Activated CD4-positive, alpha-beta T cell treated with anti-CD3 and anti-CD28 coated beads for 48 hours (primary cell): ENCODE measurements around the gene C20orf173.
"Not testable (repeated sequence)": the region's sequence is repeated elsewhere in the genome, so short reads cannot be mapped to it uniquely, and the experiment has no call there.

ENCODE experiments used
- DNase-seq: peaks from one replicate; pipeline ENCODE4 v3.0.0-alpha.2; 2020

Gene C20orf173

DNA sequence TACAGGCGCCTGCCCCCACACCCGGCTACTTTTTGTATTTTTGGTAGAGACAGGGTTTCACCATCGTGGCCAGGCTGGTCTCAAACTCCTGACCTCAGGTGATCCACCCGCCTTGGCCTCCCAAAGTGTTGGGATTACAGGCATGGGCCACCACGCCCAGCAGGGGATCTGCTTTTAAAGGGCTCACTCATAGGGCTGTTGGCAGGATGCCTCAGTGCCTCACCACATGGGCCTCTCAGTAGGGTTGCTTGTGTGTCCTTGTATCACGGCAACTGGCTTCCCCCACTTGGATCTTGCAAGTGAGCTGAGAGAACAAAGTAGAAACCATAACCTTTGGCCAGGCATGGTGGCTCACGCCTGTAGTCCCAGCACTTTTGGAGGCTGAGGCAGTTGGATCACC is 15.5 kb upstream of the C20orf173 start:
- DNase-seq = peak; percentile 12

DNA sequence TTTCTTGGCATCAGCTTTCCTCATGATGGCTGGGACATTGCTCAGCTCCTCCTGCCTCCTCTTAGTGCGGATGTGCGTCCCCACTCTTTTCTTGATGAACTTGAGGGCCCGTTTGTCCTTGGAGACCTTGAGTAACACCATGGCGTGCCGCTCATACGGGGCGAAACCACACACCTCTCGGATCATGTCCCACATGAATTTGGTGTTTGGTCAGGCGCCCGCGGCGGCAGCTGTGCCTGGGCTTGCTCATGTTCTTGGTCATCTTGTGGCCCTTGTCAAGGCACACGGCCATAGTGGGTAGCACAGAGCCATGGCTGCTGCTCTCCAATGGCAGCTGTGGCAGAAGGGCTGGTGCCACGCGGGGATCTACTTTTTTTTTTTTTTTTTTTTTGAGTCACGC is 15.0 kb upstream of the C20orf173 start:
- no peak for DNase-seq

DNA sequence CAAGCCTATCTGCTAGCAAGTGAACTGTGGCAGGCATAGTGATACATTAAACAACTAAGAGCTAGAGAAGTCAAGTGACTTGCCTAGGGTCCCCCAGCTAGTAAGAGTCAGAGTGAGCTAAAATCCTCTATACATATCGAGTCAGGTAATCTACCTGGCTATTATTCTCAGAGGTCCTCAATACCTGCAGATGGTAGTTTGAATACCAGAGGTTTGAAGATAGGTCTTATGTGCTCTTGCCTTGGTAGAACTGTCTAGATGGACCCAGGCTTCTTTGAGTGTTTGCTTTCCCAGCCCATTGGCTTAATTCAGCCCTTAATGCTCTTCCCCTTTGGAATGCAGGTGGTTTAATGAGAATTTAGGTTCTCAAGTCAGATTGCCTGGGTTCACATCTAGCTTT is 13.5 kb upstream of the C20orf173 start:
- no peak for DNase-seq

DNA sequence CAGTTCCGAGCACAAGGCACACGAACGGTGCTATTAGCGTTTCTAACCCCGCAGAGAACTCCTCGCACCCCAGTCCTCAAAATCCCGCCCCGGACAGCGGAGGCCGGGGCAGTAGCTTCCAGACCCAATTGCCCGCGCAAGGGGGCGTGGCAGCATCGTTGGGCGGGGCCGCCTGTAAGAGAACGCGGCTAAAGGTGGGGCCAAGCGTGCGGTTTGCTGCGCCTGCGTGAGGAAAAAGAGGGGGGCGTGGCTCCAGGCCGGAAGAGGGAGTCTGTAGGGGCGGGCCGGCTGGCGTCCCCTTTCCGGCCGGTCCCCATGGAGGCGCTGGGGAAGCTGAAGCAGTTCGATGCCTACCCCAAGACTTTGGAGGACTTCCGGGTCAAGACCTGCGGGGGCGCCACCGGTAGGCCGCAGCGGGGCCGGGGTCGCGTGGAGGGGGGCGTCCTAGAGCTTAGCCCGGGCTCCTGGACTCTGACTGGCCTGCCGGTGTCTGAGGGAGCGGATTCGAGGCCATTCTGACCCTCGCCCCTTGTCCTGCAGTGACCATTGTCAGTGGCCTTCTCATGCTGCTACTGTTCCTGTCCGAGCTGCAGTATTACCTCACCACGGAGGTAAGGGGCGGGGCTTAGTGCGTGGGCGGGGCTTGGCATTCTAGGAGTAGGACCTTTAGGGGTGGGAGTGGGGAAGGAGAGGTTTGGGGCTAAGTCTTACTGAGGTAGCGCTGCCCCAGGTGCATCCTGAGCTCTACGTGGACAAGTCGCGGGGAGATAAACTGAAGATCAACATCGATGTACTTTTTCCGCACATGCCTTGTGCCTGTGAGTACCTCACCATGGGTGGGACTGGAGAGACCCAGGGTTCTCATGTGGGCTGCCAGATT is 12.6 kb upstream of the C20orf173 start, which contains the start of gene ERGIC3:
Gene ERGIC3 (plus strand): TSS at position 296 of the 880 bp plus-strand sequence. CDS start 20 bp downstream, at position 316.
- DNase-seq = peak; percentile 99

DNA sequence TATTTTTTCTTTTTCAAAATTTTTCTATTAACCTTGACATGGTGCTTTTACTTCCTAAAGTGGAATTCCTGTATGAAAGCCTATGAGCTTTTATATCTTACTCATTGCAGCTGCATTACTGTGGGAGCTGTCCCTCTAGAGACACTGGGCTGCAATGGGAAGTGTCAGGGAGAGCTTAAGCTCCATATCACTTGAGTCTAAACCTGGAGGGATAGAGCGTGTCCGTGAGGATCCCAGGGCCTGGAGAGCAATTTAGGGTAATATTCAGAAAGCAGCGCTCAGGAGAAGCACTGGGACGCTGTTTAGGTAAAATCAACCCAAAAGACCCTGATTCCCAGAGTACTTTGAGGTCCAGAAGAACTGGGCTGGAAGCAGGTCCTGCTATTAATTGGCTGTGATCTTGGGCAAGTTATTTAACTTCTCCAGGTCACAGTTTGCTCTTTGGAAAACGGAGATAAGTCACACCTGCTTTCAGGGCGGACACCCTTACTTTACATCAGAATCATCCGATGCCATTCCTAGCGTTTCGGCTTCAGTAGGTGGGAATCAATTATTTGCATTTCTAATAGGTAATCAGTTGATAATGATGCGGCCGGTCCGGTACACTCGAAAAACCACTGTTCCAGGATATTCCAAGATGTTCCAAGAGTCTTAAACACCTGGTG is 11.8 kb upstream of the C20orf173 start:
- no peak for DNase-seq

DNA sequence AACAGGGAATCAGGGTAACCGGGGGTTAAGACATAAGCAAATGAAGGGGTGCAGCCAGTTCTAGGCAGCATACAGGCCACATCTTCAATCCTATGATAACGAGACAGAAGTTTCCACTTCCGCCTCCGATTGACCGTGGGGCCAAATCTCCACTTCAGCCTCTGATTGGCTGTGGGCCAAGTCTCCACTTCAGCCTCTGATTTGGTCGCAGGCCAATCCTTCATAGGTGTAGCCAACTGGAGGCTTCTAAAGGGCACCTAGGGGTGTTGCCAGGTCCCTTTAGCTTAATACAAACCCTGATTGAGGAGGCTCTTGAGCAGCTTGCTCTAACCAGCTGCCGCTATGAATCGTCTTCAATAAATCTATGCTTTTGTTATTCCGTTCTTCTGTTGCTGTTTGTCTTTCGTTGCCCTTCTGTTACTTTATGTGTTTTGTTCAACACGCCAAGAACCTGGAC is 10.3 kb upstream of the C20orf173 start:
- peak; percentile 39 for DNase-seq

DNA sequence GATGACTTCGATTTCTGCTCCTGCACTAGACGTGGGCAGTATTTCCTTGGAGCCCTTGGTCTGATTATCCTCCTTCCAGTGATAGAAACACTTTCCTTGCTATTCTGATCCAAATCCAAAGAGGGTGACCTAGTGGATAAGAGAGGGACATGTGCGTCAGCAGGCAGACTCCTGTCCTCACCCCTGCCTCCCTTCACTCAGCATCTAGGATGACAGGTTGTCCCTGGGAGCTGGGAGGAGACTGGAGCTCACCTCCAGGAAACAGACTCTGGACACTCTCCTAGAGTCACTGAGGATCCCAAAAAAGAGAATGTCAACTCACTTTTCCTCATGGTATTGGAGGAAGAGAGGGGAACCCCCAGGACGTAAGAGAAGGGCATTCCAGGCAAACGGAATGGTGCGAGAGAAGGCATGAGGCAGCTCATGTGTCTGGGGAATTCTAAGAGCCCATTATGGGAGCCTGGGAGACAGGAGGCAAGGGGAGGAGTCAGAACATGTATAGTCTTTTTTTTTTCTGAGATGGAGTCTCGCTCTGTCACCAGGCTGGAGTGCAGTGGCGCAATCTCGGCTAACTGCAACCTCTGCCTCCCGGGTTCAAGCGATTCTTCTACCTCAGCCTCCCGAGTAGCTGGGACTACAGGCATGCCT is 2.2 kb downstream of the C20orf173 start:
- DNase-seq = no peak

DNA sequence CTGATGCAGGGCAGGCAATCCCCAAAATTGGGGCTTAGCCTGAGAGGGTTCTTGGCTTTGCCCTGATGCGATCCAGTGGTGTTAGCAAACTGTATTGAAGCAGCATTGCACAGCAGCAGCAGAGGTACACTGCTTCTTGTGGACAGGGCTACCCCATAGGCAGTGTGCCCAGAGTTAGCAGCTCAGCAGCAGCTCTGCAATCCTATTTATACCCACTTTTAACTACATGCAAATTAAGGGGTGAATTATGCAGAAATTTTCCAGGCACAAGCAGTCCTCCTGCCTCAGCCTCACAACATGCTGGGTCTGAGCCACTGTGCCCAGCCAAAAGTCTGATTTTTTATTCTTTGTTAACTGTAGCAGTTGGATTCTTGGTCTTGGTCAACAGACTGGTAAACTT is 3.8 kb downstream of the C20orf173 start:
- no peak for DNase-seq

DNA sequence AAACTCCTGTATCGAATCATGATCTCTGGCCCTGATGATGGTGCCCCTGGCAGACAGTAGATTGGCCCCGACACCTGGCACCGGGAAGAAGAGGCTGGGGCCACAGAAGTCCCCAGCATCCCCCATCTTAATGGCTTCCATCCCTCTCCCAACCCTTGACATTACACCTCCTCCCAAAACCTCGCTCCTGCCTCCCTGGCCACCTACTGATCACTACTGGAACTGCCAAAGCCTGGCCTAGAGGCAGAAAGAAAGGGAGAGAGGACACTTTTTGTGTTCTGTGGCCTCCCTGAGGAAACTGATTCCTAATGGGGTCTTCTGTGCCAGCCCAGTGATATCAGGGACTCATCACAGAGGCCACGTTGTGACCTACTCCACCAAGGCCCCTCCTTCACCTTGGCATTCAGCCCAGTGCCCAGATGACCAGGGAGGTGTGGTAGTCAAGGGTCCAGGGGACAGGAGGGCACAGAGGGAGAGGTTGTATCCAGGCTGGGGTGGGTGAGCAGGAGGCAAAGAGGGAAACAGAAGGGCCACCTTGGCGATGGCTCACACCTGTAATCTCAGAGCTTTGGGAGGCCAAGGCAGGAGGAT is 6.1 kb downstream of the C20orf173 start:
- DNase-seq = peak; percentile 43

DNA sequence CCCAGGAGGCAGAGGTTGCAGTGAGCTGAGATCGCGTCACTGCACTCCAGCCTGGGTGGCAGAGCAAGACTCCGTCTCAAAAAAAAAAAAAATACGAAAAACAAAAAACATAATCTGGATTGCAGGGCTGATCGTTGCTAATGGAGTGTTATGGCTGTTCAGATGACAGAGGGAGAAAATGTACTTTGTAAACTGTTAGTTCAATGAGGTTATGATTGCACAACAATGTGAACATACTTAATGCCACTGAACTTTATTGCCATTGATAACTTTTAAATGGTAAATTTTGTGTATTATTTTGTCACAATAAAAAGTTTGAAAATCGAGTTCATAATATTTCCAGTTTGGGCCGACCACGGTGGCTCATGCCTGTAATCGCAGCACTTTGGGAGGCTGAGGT is 10.5 kb downstream of the C20orf173 start:
- no peak for DNase-seq

DNA sequence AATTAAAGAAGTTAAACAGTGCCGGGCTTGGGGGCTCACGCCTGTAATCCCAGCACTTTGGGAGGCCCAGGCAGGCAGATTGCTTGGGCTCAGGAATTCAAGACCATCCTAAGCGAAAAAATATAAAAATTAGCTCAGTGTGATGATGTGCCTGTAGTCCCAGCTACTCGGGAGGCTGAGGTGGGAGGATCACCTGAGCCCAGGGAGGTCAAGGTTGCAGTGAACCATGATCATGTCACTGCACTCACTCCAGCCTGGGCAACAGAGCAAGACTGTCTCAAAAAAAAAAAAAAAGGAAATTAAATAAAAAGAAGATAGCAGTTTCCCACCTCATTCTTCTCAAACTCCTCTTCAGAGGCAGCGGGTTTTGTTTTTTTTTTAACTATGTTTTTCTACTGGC is 11.7 kb downstream of the C20orf173 start:
- not testable (repeated sequence) for DNase-seq

DNA sequence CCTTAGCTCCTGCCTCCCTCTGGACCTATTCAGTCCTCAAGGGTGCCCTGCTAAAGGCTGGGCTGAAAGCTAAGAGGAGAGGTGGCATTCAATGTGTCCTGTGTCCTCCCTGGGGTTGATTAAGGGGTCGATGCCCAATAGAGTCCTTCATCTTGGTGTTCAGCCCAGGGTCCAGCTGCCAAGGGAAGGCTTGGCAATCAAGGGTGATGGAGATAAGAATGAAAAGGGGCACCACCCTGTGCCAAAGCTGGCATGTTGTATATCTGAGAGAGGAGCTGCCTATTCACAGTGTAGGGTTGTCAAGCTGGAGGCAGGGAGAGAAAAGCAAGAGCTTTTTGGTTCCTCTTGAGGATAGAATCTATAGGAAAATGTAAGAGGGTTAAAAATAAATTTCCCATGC is 12.3 kb downstream of the C20orf173 start:
- no peak for DNase-seq

DNA sequence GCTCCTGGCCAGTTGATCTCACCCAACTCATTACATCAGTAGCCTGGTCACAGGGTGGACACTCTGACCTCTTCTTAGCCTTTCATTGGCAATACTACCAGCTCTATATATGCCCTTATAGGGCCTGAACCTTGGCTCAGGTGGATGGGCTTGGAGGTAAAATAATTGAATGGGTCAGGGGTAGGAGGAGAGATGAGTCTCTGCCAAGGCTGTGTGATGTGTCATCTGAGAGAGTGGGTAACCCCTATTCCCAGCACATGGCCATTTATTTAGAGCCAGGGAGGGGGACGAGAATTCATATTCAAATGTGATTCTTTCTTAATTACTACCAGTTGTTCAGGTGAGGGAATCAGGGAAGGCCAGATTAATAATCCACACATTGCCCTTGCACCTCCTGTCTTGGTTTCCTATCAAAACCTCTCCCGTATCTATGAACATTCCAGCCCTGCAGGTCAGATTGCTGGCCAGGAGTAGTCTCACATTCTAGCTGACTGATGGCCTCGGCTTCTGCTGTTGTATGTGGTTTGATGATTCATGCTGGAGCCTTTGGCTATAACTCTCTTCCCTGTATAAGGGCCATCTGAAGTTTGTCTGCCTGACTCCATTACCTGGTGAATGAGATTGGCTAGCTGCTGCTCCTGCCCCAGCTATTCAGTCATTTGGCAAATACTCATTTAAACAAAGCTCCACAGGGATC is 13.4 kb downstream of the C20orf173 start:
- no peak for DNase-seq

DNA sequence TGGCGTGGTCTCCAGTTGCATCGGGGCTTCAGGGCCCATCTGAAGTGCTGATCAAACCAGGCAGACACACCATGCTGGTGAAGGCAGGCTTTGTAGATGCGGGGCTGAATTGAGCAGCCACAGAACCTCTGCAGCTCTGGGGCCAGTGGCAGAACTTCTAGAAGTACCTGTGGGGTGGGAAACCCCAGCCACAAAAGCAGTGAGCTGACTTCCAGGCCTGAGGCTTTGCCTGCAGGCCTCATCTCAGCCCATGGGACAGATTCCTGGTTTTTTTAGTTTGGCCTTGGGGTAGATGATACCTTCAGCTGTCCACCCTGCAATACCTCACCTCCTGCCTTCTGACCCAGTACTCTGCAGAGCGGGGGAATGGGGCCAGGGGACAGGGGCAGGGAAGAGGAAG is 14.1 kb downstream of the C20orf173 start:
- DNase-seq = no peak

DNA sequence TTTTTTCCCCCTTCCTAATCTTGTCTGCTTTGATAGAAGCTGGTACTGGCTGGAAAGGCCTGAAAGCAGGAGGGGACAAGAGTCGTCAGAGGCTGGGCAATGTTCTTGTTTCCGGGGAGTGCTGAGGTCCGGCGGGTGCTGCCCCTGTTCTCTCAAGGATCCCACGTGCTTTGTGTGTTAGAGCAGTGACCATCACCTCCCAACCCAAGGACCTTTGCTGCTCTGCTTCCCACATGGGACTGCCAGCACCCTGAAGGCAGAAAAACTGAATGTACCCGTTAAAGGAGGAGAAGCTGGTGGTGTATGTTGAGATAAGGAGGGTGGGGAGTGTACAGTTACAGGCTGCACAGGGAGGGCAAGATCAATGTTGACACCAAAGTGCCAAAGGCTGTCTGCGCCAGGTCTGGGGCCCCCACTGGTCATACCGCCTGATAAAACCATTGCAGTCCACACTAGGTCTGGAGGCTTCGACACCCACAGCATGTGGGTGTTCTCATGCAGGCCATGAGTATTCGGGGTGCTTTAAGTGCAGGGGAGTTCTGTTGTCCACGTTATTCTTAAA is 15.0 kb downstream of the C20orf173 start:
- DNase-seq = no peak

DNA sequence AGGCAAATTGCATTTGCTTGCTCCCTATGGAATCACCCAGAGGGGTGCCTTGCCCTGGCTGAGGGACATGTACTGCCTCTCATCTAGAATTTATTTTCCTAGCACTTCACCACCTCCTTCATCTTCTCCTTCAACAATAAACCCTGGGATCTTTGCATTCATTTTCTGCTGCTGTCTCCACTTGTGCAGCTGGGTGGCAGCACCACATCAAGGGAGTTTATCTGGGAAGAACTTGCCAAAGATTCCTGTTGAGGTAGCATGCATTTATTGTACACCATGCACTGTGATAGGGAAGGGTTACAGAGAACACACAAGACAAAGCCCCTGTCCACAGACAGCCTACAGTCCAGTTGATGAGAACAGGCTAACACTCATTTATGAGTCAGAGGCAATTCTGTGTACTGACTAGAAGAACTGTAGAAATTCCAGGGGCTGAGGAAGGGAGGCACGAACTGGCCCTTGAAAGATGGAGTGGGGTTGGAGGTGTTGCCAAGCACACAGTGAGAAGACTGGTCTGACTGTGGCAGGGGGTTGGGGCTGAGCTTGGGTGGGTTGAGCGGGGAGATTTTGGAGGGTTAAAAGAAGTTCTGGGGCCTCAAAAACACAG is 17.5 kb downstream of the C20orf173 start:
- no peak for DNase-seq

DNA sequence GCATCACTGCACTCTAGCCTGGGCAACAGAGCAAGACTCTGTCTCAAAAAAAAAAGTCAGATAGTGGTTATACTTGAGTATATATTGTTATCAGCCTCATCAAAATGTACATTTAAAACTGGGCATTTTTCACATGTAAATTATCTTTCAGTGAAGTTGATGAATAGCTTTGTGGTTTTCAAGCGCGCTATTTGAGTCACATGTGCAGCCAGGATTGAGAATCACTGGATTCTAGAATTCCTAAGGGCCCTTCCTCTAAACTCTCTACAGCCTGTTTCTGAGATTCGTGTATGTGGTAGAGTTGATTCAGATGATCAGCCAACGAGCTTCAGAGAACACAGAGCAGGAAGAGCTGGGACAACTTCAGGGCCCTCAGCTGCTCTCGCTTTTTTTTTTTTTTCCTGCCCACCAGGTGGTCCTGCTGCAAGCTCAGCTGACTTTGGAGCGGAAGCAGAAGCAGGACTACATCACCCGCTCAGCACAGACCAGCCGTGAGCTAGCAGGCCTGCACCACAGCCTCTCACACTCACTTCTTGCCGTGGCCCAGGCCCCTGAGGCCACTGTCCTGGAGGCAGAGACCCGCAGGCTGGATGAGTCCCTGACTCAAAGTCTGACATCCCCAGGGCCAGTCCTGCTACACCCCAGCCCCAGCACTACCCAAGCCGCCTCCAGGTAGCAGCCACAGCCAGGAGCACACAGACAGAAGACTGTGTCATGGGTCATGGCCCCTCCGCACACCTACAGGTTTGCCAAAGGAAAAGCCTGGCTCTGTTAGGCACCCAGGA is 18.3 kb downstream of the C20orf173 start:
- DNase-seq = no peak

DNA sequence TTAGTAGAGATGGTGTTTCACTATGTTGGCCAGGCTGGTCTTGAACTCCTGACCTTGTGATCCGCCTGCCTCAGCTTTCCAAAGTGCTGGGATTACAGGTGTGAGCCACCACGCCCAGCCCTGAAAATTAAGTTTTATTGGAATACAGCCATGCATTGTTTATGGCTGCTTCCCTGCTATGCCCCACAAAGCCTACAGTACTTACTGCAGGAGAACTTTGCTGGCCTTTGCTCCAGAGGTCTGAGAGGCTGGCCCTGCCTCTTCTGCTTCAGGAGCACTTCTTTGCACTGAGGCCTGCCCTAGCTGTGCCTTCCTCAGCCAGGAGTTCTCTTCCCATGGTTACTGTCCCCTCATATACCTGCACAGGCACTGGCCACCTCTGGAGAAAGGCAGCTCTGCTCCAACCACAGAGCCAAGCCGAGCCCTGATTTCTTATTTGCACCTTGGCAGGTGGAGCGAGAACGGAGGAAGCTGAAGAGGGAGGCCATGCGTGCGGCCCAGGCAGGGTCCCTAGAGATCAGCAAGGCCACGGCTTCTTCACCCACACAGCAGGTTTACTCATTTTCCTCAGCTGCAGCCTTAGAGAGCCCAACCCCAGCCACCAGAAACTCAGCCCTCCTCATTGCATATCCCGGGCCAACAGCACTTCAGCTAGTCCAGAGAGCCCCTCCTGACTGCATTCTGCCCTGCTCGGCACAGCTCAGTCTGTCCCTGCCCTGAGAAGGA is 20.8 kb downstream of the C20orf173 start:
- no peak for DNase-seq

DNA sequence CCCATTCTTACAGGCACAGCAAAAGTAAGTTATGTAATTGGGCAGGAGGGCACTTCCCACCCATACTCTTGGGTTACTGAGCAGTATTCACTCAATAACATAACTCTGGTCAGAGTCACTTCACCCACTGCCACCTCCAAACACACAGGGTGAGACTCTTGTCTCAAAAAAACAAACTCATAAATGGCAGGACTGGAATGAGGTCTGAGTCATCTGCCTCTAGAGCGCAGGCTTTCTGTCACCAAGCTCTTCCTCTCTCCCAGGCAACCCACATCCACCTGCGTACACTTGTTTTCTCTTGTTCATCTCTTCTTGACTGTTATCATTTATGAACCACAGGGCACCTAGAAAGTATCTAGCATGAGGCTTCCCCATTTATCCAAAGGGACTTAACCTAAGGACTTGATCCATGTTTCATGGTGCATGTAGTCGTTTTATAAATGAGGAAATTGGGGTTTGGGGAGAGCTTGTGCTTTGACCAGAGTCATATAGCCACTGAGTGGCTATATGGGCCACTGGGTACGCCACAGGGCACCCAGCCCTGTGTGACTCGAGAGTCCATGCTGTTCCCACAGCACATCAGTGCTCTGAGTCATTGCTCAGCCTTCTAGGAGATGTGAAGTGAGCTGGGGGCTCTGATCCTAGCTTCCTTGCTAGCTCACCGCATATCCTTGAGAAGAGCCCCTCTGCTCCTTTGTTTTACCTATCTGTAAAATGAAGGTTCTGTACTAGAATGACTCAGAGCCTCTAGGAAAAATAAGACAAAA is 22.4 kb downstream of the C20orf173 start:
- DNase-seq = peak; percentile 11
